Fibroblast of villous mesenchyme (primary cell): ENCODE results near the gene CHST7. TPM values are rescaled to one million over a fixed set of nuclear protein-coding genes. Genes with fewer than 3 reads are reported as not detected.
A peak's percentile ranks its signal among the peaks of the same experiment; 100 is the strongest.
"Not testable (repeated sequence)": the region's sequence is repeated elsewhere in the genome, so short reads cannot be mapped to it uniquely, and the experiment has no call there.

Experiments used
- DNase-seq: peaks from one replicate; pipeline ENCODE4 v3.0.0-alpha.2; 2010; ENCODE audit warnings: low read depth
- H3K4me3 ChIP-seq: 2 replicates; pipeline ENCODE4 v1.5.1; 2011; ENCODE audit warnings: low read depth, mild to moderate bottlenecking, low read length
- total RNA-seq: library from RNA; depleted of rRNA; stranded (reverse); fragments of >200 nt; gene quantifications from 2 replicates; pipeline ENCODE4 v1.2.3, GENCODE V29; 2012
- TF ChIP-seq, protein P1 (sequence below): IDR thresholded peaks from 2 replicates; pipeline ENCODE4 v1.5.1; 2012; ENCODE audit warnings: low read depth, mild to moderate bottlenecking, low read length; ENCODE audit not compliant: insufficient read depth

CHST7 gene, protein sequence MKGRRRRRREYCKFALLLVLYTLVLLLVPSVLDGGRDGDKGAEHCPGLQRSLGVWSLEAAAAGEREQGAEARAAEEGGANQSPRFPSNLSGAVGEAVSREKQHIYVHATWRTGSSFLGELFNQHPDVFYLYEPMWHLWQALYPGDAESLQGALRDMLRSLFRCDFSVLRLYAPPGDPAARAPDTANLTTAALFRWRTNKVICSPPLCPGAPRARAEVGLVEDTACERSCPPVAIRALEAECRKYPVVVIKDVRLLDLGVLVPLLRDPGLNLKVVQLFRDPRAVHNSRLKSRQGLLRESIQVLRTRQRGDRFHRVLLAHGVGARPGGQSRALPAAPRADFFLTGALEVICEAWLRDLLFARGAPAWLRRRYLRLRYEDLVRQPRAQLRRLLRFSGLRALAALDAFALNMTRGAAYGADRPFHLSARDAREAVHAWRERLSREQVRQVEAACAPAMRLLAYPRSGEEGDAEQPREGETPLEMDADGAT
- total RNA-seq, result 10.0 and 13.8 TPM in 2 replicates

DNA sequence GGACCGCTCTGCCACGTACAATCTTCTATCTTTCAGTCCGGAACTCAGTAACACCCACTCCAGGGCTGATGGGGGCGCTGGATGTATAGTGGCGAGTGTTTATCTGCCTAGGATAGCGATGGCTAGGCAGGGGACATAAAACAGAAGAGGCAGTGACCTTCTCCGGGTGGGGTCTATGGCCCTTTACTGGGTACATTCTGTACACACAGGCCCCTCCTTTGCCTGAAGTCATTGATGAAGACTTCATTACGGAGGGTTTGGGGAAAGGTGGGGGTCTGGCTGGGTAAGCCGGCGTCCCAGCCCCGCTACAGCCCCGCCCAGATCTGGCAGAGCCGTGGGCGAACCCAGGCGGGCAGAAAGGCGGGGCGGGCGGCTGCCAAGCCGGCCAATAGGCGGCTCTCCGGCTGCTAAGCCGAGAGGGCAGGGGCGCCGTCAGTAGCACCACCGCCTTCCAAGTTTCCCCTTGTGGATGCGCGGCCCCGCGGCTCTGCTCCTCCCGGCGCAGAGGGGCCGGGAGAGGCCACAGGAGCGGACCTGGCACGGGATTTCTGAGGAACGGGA, at the start of gene CHST7:
TSS of gene CHST7 (plus strand) at position 435 of the 561 bp plus-strand sequence. CDS start 167 bp downstream, outside the sequence.
- peak; percentile 71 for DNase-seq
- H3K4me3 ChIP-seq, result peak within 1 kb of the TSS; percentile 62
- TF ChIP-seq, protein P1, sequence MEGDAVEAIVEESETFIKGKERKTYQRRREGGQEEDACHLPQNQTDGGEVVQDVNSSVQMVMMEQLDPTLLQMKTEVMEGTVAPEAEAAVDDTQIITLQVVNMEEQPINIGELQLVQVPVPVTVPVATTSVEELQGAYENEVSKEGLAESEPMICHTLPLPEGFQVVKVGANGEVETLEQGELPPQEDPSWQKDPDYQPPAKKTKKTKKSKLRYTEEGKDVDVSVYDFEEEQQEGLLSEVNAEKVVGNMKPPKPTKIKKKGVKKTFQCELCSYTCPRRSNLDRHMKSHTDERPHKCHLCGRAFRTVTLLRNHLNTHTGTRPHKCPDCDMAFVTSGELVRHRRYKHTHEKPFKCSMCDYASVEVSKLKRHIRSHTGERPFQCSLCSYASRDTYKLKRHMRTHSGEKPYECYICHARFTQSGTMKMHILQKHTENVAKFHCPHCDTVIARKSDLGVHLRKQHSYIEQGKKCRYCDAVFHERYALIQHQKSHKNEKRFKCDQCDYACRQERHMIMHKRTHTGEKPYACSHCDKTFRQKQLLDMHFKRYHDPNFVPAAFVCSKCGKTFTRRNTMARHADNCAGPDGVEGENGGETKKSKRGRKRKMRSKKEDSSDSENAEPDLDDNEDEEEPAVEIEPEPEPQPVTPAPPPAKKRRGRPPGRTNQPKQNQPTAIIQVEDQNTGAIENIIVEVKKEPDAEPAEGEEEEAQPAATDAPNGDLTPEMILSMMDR, result peak; percentile 42

DNA sequence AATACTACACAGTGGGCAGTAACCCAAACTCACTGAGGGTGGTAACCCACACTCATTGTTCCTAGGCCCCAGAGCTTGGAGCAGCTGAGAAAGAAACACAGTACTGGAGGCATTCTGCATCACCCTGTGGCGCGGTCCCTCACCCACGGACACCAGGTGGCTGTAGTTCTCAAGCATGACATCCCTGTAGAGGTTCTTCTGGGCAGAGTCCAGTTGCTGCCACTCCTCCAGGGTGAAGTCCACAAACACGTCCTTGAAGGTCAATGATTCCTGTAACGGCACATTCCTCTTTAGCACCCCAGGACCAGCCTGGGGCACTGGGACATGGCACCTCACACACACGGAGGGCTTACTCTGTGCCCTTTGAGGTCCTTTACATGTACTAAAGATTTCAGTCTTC, 44.9 kb upstream of the CHST7 start:
- not testable (repeated sequence) for DNase-seq

DNA sequence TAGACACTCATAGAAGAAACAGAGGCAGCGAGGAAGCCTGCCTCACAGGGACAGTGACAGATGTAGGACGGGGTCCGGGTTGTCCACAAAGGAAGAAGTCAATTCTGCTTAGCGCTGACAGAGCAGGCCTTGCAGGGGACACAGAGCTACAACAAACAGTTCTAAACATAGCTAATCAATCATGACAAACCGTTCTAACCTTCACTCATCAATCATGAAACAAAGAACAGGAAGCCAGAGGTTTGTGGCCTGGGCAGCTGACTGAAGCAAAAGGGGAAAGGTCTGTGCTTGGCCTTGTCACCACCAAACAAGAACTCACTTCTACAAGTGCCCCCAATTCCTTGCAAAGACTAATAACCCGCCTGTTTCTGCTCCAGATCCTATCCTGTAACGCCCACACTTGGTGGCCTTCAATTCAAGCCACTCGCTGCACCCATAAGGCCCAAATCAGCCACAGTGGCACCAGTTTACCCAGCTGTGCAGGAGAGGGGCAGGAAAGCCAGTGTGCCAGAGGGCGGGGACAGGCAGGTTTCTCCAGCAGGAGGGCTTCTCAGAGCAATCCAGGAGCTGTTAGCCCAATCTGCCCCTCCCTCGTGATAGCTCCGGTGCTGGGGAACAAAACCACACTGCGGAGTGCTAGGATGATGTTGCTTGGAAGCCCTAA, 43.7 kb upstream of the CHST7 start:
- H3K4me3 ChIP-seq, DNase-seq: not testable (repeated sequence)

More for the DNA sequence above, 44.9 kb upstream of the CHST7 start:
- H3K4me3 ChIP-seq, result not testable (repeated sequence)

DNA sequence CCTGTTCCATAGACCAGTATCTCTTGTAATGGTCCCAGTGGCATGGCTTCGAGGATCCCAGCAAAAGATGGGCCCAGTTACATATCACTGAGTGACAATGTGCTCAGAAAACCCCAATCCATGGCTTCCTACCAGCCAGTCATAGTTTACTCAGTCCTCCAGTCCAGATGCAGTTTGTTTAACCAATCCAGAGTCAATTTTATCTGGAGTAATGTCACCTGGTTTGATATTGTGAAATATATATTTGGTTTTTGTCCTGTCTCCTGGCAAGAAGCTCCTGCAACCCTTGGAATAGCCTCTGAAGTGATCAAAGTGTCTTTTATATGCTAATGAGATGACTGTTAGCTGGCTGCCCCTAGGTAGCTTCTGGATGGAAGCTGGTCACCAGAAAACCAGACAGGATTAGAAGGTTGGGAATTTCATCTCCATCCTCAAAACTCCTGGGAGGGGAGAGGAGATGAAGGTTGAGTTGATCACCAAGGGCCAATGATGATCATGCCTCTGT, 43.1 kb upstream of the CHST7 start:
- not testable (repeated sequence) for H3K4me3 ChIP-seq, DNase-seq

DNA sequence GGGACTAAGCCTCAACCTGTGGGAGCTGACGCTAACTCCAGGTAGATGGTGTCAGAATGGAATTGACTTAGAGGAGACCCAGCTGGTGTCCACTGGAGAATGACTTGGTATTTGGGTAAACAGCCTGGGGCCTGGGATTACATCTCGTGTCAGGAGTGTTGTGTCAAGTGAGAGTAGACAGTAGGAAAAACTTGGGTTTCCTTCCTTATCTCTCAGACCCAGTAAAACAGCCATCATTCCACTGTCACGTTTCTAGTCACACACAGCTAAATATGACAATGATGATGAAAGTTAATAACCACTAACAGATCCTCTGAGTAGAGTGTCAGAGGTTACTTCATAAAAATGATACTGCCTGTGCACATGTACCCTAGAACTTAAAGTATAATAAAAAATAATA, 42.1 kb upstream of the CHST7 start:
- no peak overlapping the region for H3K4me3 ChIP-seq
- no peak for DNase-seq
- TF ChIP-seq, protein P1, result no peak

DNA sequence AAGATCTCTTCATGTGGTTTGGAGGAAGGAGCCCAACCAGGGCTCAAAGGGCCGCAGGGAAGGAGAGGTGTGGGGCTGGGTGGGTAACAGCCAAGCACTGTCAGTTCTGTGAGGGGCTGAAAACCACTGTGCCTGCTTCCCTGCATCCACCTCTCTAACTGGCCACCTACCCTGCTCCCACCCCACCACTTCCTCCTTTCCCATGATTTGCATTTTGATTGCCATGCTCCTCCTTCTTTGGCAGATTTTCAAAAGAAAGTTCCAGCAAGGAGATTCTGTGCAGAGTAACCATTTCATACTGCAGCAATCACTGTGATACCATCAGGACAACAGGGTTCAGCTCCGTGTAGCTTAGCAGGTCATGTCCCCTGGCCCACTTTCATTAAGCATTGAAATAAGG, 30.1 kb upstream of the CHST7 start:
- no peak overlapping the region for H3K4me3 ChIP-seq
- no peak for DNase-seq
- TF ChIP-seq, protein P1, result no peak

DNA sequence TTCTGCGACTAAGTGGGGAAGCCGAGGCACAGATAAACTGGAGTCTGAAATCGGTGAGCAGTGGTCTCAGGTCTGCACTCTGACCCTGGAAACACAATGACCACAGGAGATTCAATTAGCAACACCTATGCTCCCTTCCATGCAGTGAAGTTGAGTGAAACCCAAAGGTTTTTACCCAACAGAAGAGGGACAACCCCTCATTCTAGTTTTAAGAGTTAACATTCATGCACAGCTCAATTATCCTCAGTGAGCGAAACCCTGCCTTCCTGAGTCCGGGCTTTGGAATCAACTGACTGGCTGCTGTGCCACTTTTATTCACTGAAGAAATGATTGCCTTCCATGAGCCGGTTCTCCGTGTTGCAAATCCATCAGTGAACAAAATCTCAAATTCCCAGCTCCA, 29.0 kb upstream of the CHST7 start:
- DNase-seq, result not testable (repeated sequence)
- peak overlapping the region; percentile 82 for H3K4me3 ChIP-seq

DNA sequence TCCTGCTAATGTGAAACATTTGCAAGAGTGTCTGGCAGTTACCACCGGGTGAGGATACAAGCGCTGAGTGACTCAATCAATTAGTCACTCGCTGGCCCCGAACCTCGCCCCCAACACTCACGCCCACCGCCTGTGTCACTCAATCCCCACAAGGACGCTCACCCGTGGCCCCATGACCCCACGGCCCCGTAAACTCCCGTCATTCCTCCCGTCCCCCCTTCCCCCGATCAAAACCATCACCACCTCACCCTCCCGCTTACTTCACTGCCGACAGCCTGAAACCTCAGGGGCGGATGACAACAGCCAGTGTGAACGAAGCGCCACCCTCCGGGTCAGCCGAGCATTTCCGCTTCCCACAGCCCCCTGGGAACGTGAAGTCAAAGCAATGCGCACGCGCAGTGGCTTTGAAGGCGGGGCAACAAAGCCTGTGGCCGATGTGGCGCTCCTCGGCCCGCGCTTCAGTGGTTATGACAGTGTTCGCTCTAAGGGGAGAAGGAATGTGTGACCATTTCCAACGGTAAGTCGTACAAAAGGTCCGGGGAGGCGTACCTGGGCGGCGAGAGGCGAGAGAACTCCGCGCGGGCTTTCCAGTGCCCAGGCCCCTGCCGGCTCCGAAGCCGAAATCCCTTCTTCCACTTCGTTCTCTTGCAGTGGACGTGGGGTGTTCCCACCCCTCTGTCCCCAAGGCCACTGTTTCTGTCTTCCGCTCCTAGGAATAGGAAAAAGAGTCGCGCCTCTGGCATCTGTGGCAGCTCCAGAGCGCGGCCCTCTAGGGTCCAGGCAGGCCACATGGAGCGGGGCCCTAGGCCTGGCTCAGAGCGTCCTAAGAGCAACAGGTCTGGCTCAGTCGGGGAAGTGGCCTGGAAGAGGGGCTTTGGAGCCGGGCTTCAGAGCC, 28.2 kb upstream of the CHST7 start, which contains the start of gene ZNF674:
TSS of gene ZNF674 (minus strand) at position 311 of the 895 bp plus-strand sequence. CDS start 3,334 bp downstream, outside the sequence.
- peak; percentile 93 for DNase-seq
- TF ChIP-seq, protein P1, result peak; percentile 24

More for the DNA sequence above, 28.2 kb upstream of the CHST7 start, which contains the start of gene ZNF674:
- H3K4me3 ChIP-seq, result peak within 1 kb of the TSS; percentile 82
